OCI-LY7 (cell line): Measurements from ENCODE around the gene ZDHHC19. TPM values are rescaled to one million over a fixed set of nuclear protein-coding genes. Genes with fewer than 3 reads are reported as not detected.

Experiments used
- BruUV-seq: library from RNA; stranded (reverse); fragments of 400-500 nt; replicated peaks from 2 replicates; lab custom pipeline; 2021; lab: Mats Ljungman, UMichigan
- CTCF ChIA-PET: fragments of 300-600 bp; sonication (Branson Sonifier 250); formaldehyde crosslinking; loops from one replicate; lab custom pipeline; 2022; ENCODE audit warnings: antibody characterized with exemption; ENCODE audit not compliant: unreplicated experiment; lab: Charles Lee
- POLR2A ChIA-PET: fragments of 300-600 bp; sonication (Branson Sonifier 250); formaldehyde crosslinking; loops from one replicate; lab custom pipeline; 2022; ENCODE audit warnings: antibody characterized with exemption; lab: Charles Lee
- DNase-seq: peaks from one replicate; pipeline ENCODE4 v3.0.0-alpha.2; 2015; ENCODE audit warnings: low spot score
- H2AFZ ChIP-seq: fragments of 200-600 bp; sonication (generic), shearing (Covaris generic); 2 replicates; pipeline ENCODE4 v1.6.1; 2014; ENCODE audit warnings: mild to moderate bottlenecking, antibody characterized with exemption, low read length, moderate library complexity
- H3K27ac ChIP-seq: fragments of 200-600 bp; sonication (generic); 2 replicates; pipeline ENCODE4 v1.5.1; 2014; ENCODE audit warnings: mixed run types, low read depth, mild to moderate bottlenecking, moderate library complexity, low read length, inconsistent platforms; ENCODE audit not compliant: poor library complexity, severe bottlenecking
- H3K36me3 ChIP-seq: fragments of 200-600 bp; sonication (generic); 2 replicates; pipeline ENCODE4 v1.6.1; 2014; ENCODE audit warnings: mild to moderate bottlenecking, antibody characterized with exemption, low read length, moderate library complexity, mixed read lengths; ENCODE audit not compliant: insufficient read depth
- H3K4me1 ChIP-seq: fragments of 200-600 bp; sonication (generic); 2 replicates; pipeline ENCODE4 v1.5.1; 2014; ENCODE audit warnings: mild to moderate bottlenecking, low read length; ENCODE audit not compliant: insufficient read depth, poor library complexity, severe bottlenecking
- H3K4me2 ChIP-seq: fragments of 200-600 bp; sonication (generic); 2 replicates; pipeline ENCODE4 v1.6.1; 2014; ENCODE audit warnings: mild to moderate bottlenecking, low read length
- H3K4me3 ChIP-seq: fragments of 200-600 bp; sonication (generic); 2 replicates; pipeline ENCODE4 v1.5.1; 2014; ENCODE audit warnings: mild to moderate bottlenecking, low read depth, low read length; ENCODE audit not compliant: poor library complexity, severe bottlenecking
- H3K79me2 ChIP-seq: fragments of 200-600 bp; sonication (generic); 2 replicates; pipeline ENCODE4 v1.6.1; 2016; ENCODE audit warnings: low read depth, mild to moderate bottlenecking, low read length, moderate library complexity, mixed read lengths; ENCODE audit not compliant: insufficient read depth
- H3K9me2 ChIP-seq: fragments of 200-600 bp; sonication (generic); 2 replicates; pipeline ENCODE4 v1.6.1; 2016; ENCODE audit warnings: mild to moderate bottlenecking, low read length, mixed read lengths; ENCODE audit not compliant: insufficient read depth
- H3K9me3 ChIP-seq: fragments of 200-600 bp; sonication (generic); 2 replicates; pipeline ENCODE4 v1.6.1; 2014; ENCODE audit warnings: mild to moderate bottlenecking, mixed run types, low read length, mixed read lengths
- H4K20me1 ChIP-seq: fragments of 200-600 bp; sonication (generic); 2 replicates; pipeline ENCODE4 v1.6.1; 2014; ENCODE audit warnings: mild to moderate bottlenecking, antibody characterized with exemption, low read length, moderate library complexity, mixed read lengths; ENCODE audit not compliant: insufficient read depth
- CTCF ChIP-seq: fragments of 200-600 bp; sonication (generic); conservative IDR thresholded peaks from 2 replicates; pipeline ENCODE4 v1.5.1; 2014; ENCODE audit warnings: mild to moderate bottlenecking, antibody characterized with exemption, low read length, moderate library complexity, mixed read lengths
- EZH2phosphoT487 ChIP-seq: fragments of 200-600 bp; sonication (generic); IDR thresholded peaks from 2 replicates; pipeline ENCODE4 v1.6.1; 2018; ENCODE audit warnings: low read depth, borderline replicate concordance, mild to moderate bottlenecking, mixed run types, antibody characterized with exemption, low read length, moderate library complexity, mixed read lengths
- intact Hi-C: fragments of 100-400 bp; cut with micrococcal nuclease; formaldehyde crosslinking; loops from one replicate; pipeline ENCODE4 v1.10.0; 2022; ENCODE audit not compliant: unreplicated experiment
- total RNA-seq, 2 experiments: library from RNA; depleted of rRNA in 1 of 2; stranded (reverse); fragments of >200 nt in 1 of 2; shearing (Covaris generic) in 1 of 2; gene quantifications; 2 replicates each; pipeline ENCODE4 v1.2.3, GENCODE V29; 2014 to 2022

Gene ZDHHC19
- total RNA-seq, 2 experiments from 2014 or later = not detected

GRCh38 chr3:196169836-196170240 is 41.4 kb downstream of the ZDHHC19 start:
- no peak overlapping the region for H3K4me3 ChIP-seq
- H4K20me1 ChIP-seq = no peaks in the 10 kb centered on the region
- H3K27ac ChIP-seq = no peak overlapping the region
- BruUV-seq = no TSS peak
- no peaks in the 10 kb centered on the region for H3K36me3 ChIP-seq
- CTCF ChIA-PET = no interaction called here
- H3K9me2 ChIP-seq = no peaks in the 10 kb centered on the region
- POLR2A ChIA-PET = interaction anchor here (0.7 kb wide), 1 partner anchor 89 kb away, joined by 4 read pairs; no protein-coding TSS in a partner anchor
- DNase-seq = no peak
- no peak overlapping the region for H3K4me2 ChIP-seq
- H2AFZ ChIP-seq = no peak overlapping the region
- no peaks in the 10 kb centered on the region for H3K79me2 ChIP-seq
- H3K4me1 ChIP-seq = no peaks in the 10 kb centered on the region
- intact Hi-C loops = no loop called here
- TF ChIP-seq EZH2phosphoT487 (no peak), CTCF (no peak)
- H3K9me3 ChIP-seq = no peaks in the 10 kb centered on the region

GRCh38 chr3:196168808-196169391 is 42.3 kb downstream of the ZDHHC19 start:
- intact Hi-C loops = no loop called here
- H3K79me2 ChIP-seq = no peaks in the 10 kb centered on the region
- H3K27ac ChIP-seq = no peak overlapping the region
- no peaks in the 10 kb centered on the region for H3K4me1 ChIP-seq
- no peak overlapping the region for H3K4me2 ChIP-seq
- ChIA-PET POLR2A (no interaction called here), CTCF (no interaction called here)
- H3K36me3 ChIP-seq = no peaks in the 10 kb centered on the region
- no peaks in the 10 kb centered on the region for H3K9me3 ChIP-seq
- no peaks in the 10 kb centered on the region for H3K9me2 ChIP-seq
- no peak for DNase-seq
- BruUV-seq = no TSS peak
- H2AFZ ChIP-seq = no peak overlapping the region
- no peak overlapping the region for H3K4me3 ChIP-seq
- no peaks in the 10 kb centered on the region for H4K20me1 ChIP-seq
- TF ChIP-seq EZH2phosphoT487 = no peak
- TF ChIP-seq CTCF = no peak

GRCh38 chr3:196166741-196167140 is 44.5 kb downstream of the ZDHHC19 start:
- Histone ChIP-seq H3K27ac (no peak overlapping the region), H3K9me3 (no peaks in the 10 kb centered on the region), H4K20me1 (no peaks in the 10 kb centered on the region), H3K4me2 (no peak overlapping the region), H3K79me2 (no peaks in the 10 kb centered on the region), H2AFZ (no peak overlapping the region), H3K4me3 (no peak overlapping the region), H3K4me1 (no peaks in the 10 kb centered on the region), H3K36me3 (no peaks in the 10 kb centered on the region), H3K9me2 (no peaks in the 10 kb centered on the region)
- ChIA-PET CTCF (interaction anchor here (0.6 kb wide), 1 partner anchor 480 kb away, joined by 3 read pairs; no protein-coding TSS in a partner anchor), POLR2A (no interaction called here)
- DNase-seq = no peak
- BruUV-seq = no TSS peak
- intact Hi-C loops = no loop called here
- TF ChIP-seq CTCF (no peak), EZH2phosphoT487 (no peak)
